Activated CD8-positive, alpha-beta memory T cell treated with anti-CD3 and anti-CD28 coated beads for 4 hours (primary cell): ENCODE measurements around the gene DPP10.
"Not testable (repeated sequence)": the region's sequence is repeated elsewhere in the genome, so short reads cannot be mapped to it uniquely, and the experiment has no call there.

ENCODE experiments used
- DNase-seq, 2 donors: peaks; one replicate each; pipeline ENCODE4 v3.0.0-alpha.2; 2020; ENCODE audit warnings: low read depth in 2 of 2

Gene DPP10

DNA sequence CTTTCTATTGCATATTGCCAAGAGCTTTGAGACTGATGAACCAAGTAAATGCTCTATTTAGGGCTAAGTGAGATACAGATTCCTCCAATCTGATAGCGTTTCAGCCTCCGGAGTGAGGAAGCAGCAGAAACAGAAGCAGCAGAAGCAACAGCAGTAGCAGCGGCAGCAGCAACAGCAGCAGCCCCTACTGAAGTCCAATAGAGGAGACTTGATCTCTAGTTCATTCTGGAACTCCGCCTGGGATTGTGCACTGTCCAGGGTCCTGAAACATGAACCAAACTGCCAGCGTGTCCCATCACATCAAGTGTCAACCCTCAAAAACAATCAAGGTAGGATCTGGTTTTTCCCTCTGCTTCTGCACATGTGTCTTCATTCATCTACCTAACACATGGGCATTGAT lies at the start of gene DPP10:
DPP10 (plus strand) TSS at position 132 of the 400 bp plus-strand sequence.
- DNase-seq = no peak

DNA sequence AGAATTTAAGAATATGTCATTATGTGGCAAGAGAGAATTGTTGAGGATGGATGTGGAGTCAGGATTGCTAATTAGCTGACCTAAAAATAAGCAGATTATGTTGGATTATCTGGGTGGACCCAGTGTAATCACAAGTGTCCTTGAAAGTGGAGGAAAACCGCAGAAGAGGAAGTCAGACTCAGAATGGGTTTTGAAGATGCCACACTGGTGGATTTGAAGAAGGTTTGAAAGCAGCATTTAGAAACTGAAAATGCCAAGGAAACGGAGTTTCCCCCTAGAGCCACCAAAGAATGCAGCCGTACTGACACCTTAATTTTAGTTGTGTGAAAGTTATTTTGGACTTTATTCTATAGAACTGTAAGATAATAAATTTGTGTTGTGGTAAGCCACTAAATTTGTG lies 41.6 kb upstream of the DPP10 start:
- no peak for DNase-seq

- DNase-seq = no peak
Measured at GRCh38 chr2:114405247-114406116, 37.0 kb upstream of the DPP10 start.

- DNase-seq = no peak
Measured at GRCh38 chr2:114406347-114406746, 36.1 kb upstream of the DPP10 start.

GRCh38 chr2:114407353-114407752 lies 35.1 kb upstream of the DPP10 start:
- not testable (repeated sequence) for DNase-seq

GRCh38 chr2:114421781-114422180 lies 20.7 kb upstream of the DPP10 start:
- DNase-seq = no peak

DNA sequence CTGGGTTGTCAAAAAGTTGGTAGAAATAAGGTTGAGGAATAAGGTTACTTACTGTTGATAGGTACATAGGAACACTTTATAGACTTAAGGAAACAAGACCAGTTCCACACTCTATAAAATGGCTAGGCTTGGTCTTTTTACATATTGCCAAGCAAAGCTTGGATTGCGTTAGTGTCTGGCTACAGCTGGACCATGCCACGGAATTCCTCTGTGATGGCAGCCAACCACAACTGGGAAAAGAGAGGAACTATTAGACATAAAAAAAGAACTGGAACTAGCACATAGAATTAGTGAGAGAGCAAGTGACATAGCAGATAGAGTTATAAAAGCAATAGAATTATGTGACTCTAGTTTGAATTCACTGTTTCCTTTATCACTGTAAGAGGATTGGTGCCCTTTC lies 17.7 kb upstream of the DPP10 start:
- no peak for DNase-seq

- DNase-seq = no peak
Measured at GRCh38 chr2:114426756-114427155, 15.7 kb upstream of the DPP10 start.

GRCh38 chr2:114436329-114436728 lies 6.1 kb upstream of the DPP10 start:
- no peak for DNase-seq

GRCh38 chr2:114446571-114446970 lies 4.1 kb downstream of the DPP10 start:
- no peak for DNase-seq

GRCh38 chr2:114450639-114451038 lies 8.2 kb downstream of the DPP10 start:
- no peak for DNase-seq

DNA sequence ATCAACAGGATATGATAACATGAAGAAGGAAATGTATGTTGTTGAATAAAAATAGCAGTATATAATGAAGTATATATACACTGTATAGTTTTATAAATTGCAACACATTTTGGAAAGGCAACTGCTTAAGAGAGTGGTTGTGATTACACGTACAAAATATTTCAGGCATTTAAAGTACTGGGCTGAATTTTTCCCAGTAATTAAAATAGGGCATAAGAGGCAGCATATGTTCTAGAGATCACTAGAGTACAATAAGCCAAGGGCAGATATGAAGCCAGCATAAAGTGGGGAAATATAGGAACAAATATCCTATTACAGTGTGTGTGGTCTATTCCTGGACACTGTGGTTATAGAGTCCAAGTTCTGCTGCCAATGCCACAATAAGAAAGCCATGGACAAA lies 14.1 kb downstream of the DPP10 start:
- no peak for DNase-seq

- DNase-seq = no peak
Measured at GRCh38 chr2:114457956-114458355, 15.5 kb downstream of the DPP10 start.

DNA sequence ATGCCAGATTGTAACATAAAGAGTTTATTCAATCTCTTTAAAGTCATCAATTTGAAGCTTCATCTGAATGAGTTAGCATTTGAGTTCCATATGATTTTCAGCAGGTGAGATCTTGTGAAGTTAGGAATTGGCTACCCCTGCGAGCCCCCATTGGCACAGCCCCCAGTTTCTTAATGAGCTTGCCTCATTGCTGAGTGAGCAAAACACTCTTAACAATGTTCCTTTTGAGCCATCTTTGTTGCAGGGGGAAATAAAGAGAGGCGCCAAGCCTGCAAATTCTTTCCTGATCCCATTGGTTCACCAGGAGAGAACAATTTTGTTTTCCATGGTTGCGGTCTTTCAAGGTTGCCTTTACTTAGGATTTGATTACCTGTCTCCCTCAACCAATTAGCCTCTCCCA lies 18.7 kb downstream of the DPP10 start:
- DNase-seq = no peak

DNA sequence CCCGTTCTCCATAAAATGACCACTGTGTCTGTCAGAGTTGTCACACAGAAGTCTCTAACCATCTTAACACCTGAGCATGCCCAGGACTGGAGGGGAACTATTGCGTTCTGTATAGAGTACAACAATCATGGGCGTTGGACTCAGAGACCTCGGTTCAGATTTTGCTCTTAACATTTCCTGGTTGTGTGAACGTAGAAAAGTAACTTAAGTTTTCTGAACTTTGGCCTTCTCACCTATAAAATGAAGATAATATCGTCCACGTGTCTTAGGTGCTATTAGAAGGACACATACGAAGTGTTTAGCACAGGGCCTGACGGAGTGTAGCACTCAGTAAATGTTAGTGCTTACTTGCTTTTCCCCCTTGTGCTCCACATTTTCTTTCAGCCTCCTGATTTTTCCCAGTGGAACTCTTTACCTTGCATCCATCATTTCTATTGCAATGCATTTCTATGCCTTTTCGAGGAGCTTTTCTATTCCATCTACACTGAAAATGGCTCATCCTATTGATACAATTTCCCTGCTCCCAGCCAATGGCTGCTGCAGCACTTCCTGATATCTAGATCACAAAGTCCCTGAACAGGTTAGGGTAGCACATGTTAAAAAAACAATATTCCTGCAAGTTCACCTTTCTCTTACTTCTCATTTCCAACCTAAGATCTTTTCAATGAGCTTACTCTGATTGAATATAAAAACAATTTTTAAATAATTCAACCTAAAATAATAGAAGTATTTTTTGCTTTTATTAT lies 22.7 kb downstream of the DPP10 start:
- DNase-seq = no peak

GRCh38 chr2:114468343-114468742 lies 25.9 kb downstream of the DPP10 start:
- no peak for DNase-seq

DNA sequence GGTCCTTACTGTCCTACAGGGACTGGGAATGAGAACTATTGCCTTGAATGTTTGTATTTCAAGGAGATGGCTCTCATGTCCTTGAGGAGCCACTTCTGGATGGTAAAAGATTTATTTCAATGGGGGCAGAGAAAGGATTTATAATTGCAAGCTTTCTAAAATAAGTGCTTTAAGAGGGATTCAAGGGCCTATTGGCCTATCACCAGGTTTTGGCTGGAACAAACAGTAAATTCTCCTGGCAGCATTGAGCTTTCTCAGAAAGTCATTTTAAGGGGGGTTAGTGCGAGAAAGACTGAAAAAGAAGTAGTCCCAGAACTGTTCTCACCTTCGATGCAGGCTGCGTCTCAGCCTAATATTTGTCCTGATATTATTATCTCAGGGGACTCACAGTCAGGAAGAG lies 29.8 kb downstream of the DPP10 start:
- no peak for DNase-seq

DNA sequence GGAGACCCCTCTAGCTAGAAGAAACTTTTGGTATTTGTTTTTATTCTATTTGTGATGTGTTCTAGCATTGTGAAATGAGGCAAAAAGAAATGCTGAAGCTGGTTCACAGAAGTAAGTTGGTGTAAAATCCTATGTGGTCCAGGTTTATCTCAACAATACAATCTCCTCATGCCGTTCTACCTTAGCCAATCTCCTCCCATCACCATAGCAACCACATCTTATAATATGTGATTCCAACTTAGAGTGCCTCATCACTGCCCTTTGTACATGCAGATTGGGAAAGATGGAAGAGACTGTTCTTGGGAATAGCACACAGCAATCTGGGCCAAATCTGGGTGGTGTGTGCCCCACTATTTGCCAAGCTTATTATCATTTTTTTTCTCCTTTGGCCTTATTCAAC lies 30.3 kb downstream of the DPP10 start:
- no peak for DNase-seq

DNA sequence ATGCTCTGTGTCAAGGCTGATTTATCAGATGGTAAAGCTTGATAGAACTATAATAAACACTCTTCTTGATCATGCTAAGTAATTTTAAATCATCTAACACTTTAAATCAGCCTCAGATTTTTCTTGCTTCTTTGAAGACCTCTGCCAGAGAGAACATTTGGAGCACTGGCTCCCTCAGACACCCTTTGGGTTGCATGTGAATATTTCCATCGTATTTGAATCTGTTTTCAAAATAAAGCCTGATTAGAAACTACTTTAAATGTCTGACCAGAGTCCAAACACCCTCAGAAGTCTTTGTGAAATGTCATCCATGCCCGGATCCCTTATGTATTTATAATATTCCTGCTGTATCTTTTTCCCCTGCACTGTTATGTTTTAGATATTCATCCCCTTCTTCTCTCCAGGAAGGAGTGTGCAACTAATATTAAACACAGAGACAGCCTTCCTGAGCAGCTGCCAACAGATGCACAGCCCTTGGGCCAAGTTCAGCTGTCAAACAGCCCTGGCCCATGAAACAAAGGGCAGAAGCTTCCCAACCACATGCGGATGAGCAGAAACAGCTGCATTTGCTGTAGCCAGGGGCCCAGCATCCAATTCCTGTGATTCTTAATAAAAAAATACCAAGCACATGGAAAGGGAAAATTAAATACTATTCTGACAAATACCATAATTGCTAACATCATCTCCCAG lies 46.5 kb downstream of the DPP10 start:
- no peak for DNase-seq

DNA sequence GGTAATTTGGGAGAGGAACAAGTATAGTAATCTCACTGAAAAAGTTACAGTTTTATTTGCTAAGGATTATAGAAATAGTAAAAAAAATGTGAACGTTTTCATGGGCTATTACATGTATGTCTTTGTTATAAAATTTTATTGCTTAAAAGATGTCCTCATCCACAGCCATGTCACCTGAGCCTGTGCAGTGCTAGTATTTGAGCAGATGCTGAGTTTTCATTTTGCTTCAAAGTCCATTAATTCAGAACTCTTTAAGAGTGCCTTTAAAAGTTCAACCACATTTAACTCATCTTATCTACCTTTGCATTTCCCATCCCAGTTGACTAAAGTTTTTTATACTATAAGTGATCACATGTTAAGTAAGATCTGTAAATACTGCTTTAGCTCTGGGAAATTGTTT lies 52.6 kb downstream of the DPP10 start:
- DNase-seq = no peak

DNA sequence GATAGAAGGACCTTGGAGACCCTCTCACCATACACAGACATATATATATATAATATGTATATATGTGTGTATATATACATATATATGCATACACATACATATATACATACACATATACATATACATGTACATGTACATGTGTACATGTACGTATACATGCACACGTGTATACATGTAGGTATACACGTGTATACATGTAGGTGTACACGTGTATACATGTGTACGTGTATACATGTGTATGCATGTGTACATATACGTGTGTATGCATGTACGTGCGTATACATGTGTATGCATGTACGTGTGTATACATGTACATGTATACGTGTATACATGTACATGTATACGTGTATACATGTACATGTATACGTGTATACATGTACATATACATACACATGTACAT lies 54.5 kb downstream of the DPP10 start:
- no peak for DNase-seq

DNA sequence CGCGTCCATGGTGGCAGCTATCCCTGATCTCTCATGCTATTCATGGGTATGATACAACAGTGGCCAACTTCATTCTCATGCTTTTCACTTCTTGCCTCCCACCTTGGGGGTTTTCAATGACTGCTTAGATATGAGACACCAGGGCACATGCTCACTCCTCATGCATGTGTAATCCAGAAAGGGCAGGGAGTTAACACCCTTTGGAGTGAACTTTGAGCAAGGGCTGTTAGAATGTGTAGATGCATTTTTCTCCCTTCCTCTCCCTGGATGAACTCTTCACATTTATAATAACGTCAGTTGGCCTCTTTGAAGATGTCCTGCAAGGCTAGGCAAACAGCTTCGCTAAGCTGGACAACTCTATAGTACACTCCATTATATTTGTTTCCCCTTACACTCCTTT lies 56.7 kb downstream of the DPP10 start:
- DNase-seq = no peak

GRCh38 chr2:114507744-114508143 lies 65.3 kb downstream of the DPP10 start:
- no peak for DNase-seq
